HG03175 (cell line): ENCODE results near the gene GNB1.

Experiments used
- ATAC-seq: cut with Tn5 transposase; IDR thresholded peaks from one replicate; pipeline ENCODE4 v1.9.1; 2021; ENCODE audit warnings: mild to moderate bottlenecking, moderate library complexity; ENCODE audit not compliant: unreplicated experiment

The GNB1 gene

DNA sequence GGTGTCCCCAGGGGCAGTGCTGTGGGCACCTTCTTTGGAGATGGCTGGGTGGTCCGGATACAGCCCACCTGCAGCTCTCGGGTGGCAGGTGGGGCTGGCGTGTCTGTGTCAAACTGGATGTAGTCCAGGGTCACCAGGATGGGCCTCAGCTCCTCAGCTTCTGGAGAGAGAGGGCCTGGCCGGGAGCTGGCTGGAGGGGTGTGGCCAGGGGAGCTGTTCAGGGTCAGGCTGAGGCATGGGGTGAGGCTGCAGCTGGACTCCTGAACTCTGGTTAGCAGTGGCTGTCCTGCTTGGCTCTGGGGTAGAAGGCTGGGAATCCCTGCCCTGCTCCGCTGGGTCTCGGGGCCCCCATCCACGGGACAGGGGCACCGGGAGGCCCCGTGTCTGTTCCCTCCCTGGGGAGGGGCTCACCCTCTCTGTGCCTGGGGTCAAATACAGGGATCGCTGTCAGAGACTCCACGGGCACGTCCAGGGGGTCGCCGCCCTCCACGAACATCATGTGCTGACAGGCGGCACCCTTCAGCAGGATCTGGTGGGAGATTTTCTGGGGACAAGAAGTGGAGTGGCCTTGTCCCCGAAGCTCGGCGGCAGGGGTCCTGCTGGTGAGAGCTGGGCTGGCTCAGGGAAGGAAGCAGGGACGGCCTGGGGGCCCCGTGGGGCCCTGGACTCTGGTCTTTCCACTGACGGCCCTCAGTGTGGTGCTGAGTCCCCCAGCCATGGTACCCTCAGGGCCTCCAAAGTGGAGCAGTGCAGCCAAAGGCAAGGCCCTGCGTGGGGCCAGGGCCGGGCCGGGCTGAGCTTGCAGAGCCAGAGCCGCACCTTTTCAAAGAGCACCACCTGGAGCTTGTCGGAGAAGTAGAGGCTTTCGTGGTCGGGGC is 32.3 kb upstream of the GNB1 start:
- ATAC-seq, result no peak

GRCh38 chr1:1922702-1922955 is 31.7 kb upstream of the GNB1 start:
- ATAC-seq, result no peak

GRCh38 chr1:1921901-1922701 is 31.2 kb upstream of the GNB1 start:
- no peak for ATAC-seq

DNA sequence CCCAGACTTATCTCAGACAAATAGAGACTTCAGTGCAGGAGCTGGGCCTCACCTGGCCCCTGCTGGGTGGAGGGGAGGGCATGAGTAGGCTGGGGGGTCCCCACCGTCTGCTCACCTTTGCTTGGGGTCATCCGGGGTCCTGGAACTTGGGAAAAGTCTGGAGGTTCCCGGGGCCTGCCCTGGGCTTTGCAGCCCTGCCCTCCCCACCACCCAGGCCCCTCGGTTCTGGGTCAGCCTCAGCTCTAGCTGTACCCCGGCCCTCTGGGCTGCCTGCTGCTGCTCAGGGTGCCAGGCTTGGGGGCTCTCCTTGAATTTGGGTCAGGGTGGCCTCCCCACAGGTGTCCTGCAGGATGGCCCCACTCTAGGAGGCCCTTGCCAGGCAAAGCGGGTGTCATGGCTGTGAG is 30.6 kb upstream of the GNB1 start:
- ATAC-seq, result no peak

GRCh38 chr1:1920608-1921458 is 29.9 kb upstream of the GNB1 start:
- ATAC-seq, result no peak

GRCh38 chr1:1920057-1920607 is 29.2 kb upstream of the GNB1 start:
- no peak for ATAC-seq

DNA sequence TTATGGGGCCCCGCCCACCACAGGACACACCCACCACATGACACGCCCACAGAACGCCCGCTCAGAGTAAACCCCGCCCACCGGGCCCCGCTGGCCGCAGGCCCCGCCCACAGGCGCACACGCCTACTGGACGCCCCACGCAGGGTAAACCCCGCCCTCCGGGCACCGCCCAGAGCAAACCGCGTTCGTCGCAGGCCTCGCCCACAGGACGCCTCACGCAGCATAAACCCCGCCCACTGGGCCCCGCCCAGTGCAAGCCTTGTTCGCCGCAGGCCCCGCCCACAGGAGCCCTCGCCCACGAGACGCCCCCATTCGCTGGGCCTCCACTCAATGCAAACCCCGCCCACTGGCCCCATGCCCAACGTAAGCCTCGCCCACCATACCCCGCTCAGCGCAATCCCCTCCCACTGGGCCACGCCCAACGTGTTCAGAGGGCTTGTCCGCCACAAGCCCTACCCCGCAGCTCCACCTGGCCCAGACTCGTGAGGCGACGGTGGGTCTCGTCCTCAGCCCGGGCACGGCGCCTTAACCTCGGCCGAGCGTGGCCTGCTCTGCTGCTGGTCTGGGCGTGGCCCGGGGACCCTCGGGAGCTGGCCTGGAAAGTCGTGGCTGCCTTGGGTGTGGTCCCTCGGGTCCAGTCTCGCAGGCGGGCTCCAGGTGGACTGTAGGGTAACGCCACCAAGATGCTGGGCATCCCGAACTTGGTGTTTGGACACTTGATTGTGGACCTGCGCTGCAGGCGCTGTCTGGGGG is 28.6 kb upstream of the GNB1 start:
- ATAC-seq, result peak; percentile 82

GRCh38 chr1:1918901-1919303 is 28.0 kb upstream of the GNB1 start, which contains the start of gene TMEM52:
Gene TMEM52, minus strand, starts transcription at chr1:1919279. Its CDS starts 14 bp downstream, at chr1:1919265.
- ATAC-seq, result peak; percentile 20

GRCh38 chr1:1917995-1918900 is 27.4 kb upstream of the GNB1 start:
- ATAC-seq, result no peak

DNA sequence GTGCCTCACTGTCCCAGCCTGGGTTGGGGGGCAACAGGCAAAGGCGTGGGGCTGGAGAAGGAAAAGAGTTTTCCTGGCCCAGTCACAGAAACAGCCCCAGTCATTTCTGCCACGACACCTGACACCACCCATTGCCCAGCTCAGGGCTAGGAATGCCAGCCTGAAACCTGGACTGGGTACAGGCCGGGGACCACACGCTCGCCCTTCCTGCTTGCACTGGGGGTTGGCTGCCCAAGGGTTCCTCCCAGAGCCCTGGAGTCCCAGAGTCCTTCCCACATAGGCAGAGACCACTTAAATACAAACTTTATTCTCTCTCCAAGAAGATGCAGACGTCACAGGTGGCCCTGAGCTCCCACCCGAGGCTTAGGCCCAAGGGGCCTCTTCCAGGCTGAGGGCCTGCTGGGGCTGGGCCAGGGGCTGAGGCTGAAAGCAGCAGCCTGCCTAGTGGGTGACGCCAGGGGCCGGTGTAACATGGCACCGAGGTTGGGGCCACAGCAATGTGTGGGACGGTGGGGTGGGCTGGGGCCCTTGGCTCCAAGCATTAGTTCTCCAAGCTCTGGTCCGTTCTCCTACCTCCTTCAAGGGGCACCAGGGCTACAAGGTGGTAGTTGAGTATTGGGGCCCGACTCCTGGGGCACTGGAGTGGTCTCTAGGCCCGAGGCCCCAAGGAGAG is 26.6 kb upstream of the GNB1 start:
- no peak for ATAC-seq

DNA sequence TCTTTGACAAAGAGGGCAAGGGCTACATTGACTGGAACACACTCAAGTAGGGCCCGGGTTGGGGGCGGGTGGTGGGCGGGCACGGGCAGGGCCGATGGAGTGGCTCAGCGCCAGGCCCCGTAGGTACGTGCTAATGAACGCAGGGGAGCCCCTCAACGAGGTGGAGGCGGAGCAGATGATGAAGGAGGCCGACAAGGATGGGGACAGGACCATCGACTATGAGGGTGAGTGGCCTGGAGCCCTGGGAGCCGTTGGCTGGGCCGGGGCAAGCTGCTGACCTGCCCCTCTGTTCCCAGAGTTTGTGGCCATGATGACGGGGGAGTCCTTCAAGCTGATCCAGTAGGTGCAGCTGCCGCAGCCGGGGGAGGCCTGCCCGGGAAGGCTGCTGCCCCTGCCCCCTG is 26.0 kb upstream of the GNB1 start:
- no peak for ATAC-seq

- ATAC-seq, result no peak
These were observed 25.3 kb upstream of the GNB1 start for GRCh38 chr1:1915911-1916840.

GRCh38 chr1:1914971-1915692 is 24.2 kb upstream of the GNB1 start, which contains the start of gene CALML6:
Gene CALML6, plus strand, starts transcription at chr1:1915260. Its CDS starts 21 bp downstream, at chr1:1915281.
- ATAC-seq, result no peak

DNA sequence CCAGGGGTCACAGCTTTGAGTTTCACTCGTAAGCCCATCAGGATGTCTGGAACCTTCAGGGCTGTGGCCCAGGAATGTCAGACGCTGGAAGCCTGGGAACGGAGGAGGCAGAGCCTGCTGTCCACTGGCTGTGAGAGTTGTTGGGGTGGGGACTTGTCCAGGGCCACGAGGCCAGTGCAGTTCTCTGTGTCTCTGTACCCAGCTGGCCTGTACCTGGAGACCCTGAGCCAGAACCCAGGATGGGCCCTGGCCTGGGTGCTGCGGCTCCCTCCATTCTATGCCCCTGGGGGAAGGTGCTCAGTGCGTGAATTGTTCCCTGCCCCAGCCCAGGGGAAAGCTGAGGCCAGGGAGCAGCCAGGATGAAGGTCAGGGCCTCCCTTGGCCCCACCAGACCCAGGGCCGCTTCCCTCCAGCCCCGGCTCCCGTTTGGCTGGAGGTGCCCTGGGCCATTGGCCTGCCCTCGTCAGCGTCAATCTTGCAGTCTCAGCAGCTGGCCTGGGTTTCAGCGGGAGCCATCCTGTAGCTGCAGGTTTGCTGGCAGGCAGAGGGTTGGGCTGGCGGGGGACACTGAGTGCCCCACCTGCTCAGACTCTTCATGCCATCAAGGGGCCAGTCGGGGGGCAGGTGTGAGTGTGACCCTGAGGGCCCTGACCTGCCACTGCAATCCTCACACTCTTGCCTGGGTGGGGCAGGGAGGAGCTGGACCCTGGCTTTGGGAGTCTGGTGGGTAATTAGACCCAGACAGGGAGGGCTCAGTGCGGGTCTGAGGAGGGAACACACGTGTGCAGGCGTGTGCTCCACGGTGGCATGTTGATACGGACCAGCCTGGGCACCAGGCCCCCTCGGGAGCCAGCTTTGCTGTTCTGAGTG is 23.4 kb upstream of the GNB1 start:
- no peak for ATAC-seq

DNA sequence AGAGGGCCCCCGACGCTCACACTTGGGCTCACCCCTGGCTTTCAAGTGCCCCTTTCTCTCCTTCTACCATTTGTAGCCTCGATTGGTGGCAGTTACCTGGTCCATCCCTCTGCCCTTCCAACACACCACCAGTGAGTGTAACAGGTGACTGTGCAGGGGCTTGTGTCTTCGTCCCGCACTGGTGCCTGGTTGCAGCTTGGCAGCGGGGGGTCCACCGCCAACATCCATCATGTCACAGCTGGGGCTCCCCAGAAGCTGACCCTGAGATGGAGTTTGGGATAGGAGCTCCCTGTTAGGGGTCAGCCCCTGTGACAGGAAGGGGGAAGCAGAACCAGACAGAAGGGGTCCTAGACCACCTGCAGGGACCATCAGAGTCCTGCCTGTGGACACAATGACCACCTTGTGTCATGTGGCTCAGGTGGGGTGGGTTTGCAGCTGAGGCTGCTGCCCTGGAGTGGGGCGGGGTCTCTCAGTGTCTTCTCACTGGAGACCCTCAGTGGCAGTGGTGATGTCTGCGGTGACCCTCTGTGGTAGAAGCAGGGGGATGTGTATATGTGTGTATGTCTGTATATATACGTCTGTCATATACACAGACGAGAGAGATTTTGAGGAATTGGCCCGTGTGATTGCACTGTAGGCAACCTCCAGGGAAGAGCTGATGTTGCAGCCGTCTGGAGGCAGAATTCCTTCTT is 20.6 kb upstream of the GNB1 start:
- ATAC-seq, result no peak
